ENCODE results near the gene CCDC91.
"Not testable (repeated sequence)": the region's sequence is repeated elsewhere in the genome, so short reads cannot be mapped to it uniquely, and the experiment has no call there.

CCDC91 gene

DNA sequence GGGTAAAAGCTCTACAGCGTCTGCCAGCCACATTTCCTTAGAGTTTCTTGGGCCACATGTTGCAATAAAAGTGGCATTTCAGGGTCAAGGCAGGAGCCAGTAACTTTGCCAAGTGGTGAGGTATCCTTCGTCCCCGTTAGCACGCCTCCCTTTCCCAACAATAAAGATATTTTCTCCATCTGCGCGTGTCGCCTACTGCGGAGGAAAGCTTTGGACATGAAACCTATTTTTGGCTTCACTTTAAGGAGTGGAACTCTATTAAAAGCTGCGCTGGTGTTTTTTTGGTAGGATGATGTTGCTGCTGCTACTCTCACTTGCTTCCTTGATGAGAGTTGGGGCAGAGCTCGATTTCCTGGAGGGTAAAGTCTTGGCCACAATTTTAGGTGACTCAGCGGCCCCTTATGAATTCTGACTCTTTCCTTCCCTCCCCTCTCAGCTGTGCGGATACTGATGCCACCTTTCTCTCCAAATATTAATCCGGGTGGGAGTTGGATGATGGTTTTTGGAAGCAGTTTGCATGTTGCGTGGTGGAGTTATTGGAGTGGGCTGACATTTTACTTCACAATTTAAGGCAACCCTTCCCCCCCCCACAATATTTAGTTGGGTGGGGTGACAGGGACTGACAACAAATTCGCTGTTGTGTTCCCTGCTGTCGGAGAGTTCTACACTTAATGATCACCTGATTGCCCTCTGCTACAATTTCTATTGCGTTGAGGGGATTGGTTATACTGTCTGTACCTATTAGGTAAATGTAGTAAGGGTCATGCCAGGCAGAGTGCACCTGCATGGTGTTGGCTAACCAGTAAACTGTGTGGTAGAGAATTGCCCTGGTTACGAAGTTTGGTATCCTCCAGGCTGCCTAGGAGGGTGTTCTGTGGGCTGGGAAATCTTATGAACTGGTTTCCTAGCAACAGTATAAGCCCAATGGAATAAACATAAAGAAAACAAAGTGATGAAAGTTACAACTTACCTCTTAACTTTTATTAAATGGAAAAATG, 1.1 kb downstream of the CCDC91 start:
- TF ChIP-seq, protein P1, sequence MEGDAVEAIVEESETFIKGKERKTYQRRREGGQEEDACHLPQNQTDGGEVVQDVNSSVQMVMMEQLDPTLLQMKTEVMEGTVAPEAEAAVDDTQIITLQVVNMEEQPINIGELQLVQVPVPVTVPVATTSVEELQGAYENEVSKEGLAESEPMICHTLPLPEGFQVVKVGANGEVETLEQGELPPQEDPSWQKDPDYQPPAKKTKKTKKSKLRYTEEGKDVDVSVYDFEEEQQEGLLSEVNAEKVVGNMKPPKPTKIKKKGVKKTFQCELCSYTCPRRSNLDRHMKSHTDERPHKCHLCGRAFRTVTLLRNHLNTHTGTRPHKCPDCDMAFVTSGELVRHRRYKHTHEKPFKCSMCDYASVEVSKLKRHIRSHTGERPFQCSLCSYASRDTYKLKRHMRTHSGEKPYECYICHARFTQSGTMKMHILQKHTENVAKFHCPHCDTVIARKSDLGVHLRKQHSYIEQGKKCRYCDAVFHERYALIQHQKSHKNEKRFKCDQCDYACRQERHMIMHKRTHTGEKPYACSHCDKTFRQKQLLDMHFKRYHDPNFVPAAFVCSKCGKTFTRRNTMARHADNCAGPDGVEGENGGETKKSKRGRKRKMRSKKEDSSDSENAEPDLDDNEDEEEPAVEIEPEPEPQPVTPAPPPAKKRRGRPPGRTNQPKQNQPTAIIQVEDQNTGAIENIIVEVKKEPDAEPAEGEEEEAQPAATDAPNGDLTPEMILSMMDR (IDR thresholded peaks at IDR 0.05; ENCODE audit: low read length, missing control alignments) = no peak
- DNase-seq (ENCODE audit: low read depth) = peak; percentile 39
- H3K4me3 ChIP-seq (replicated peaks; ENCODE audit: low read depth, low read length) = peak overlapping the region; percentile 70

DNA sequence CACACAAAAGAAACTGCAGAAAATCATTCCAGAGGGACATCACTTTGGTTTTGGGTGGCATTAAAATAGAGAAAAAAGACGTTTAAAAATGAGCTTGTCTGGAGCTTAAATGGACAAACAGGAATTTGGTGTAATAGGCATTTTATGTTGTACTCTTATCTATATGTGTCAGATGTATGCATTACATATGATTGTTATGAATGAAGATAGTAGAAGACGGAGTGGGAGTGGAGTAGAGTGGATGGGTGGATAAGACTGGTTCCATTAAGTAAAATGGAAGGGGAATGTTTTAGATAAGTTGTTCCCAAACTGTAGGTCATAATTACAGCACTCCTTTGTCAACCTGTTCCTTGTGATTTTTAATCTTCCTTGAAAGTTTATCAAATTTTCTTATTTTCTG, 1.9 kb downstream of the CCDC91 start:
- TF ChIP-seq, protein P1 (IDR thresholded peaks at IDR 0.05; ENCODE audit: low read length, missing control alignments) = no peak
- DNase-seq (ENCODE audit: low read depth) = no peak
- H3K4me3 ChIP-seq (replicated peaks; ENCODE audit: low read depth, low read length) = no peak overlapping the region

DNA sequence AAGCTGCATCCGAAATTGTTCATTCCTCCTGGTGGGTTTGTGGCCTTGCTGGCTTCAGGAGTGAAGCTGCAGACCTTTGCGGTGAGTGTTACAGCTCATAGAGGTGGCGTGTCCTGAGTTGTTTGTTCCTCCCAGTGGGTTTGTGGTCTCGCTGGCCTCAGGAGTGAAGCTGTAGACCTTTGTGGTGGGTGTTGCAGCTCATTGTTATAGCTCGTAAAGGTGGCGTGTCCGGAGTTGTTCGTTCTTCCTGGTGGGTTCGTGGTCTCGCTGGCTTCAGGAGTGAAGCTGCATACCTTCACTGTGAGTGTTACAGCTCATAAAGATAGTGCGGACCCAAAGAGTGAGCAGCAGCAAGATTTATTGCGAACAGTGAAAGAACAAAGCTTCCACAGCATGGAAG, 4.4 kb downstream of the CCDC91 start:
- not testable (repeated sequence) for H3K4me3 ChIP-seq (replicated peaks; ENCODE audit: low read depth, low read length); DNase-seq (ENCODE audit: low read depth)

DNA sequence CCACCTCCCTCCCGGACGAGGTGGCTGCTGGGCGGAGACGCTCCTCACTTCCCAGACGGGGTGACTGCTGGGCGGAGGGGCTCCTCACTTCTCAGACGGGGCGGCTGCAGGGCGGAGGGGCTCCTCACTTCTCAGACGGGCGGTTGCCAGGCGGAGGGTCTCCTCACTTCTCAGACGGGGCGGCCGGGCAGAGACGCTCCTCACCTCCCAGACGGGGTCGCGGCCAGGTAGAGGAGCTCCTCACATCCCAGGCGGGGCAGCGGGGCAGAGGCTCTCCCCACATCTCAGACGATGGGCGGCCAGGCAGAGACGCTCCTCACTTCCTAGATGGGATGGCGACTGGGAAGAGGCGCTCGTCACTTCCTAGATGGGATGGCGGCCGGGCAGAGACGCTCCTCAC, 10.9 kb downstream of the CCDC91 start:
- DNase-seq (ENCODE audit: low read depth) = not testable (repeated sequence)

DNA sequence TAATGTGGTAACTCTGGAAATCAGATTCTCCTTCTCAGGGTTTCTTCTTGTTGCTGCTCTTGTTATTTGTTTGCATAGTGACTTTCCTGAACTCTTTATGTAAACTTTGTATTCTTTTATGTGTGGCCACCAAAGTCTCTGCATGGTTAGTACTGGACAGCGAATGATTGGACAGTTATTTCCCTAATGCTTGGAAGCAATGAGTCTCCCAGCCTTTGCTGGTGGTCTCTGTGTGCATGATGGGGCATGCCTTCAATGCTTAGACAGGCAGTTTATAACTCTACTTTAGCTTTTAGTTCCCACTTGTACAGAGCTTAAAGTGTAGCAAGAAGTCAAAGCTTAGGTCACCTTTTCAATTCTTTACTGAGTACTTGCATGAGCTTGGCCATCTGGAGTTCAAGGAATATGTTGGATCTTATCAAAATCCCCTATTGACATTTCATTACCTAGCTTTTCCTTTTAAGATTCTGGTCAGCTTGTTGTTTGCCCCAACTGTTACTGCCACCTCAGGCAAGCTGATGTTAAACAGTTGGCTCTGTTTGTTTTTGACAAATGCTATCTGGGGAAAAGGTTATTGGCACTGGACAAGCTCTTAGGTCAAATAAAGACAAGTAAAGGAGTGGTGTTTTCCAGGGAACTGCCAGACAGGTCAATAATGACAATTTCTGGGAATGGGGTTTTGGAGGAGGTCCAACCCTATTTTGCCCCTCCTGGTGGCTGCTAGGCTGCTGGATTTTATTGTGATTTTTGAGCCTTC, 12.3 kb downstream of the CCDC91 start:
- TF ChIP-seq, protein P1 (IDR thresholded peaks at IDR 0.05; ENCODE audit: low read length, missing control alignments) = no peak
- no peak overlapping the region for H3K4me3 ChIP-seq (replicated peaks; ENCODE audit: low read depth, low read length)
- no peak for DNase-seq (ENCODE audit: low read depth)

More for the DNA sequence above, 10.9 kb downstream of the CCDC91 start:
- not testable (repeated sequence) for H3K4me3 ChIP-seq (replicated peaks; ENCODE audit: low read depth, low read length)

DNA sequence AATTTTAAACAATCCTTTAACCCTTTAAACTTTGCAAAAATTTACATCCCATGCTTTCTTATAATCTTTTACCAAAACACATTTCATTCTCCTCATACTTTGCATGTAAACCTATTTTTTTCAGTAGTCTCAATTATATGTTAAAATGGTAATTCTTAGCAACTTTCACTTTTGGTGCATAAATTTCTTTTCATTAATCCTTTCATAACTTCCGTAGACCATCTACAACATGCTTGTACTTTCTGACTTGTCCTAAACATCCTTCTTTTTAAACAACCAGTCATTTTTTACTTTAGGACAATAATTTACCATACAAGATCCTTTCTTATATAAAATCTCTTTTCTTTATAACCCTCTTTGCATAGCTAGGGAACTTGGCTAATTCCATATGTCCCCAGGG, 19.5 kb downstream of the CCDC91 start:
- no peak overlapping the region for H3K4me3 ChIP-seq (replicated peaks; ENCODE audit: low read depth, low read length)
- DNase-seq (ENCODE audit: low read depth) = no peak
- TF ChIP-seq, protein P1 (IDR thresholded peaks at IDR 0.05; ENCODE audit: low read length, missing control alignments) = no peak

DNA sequence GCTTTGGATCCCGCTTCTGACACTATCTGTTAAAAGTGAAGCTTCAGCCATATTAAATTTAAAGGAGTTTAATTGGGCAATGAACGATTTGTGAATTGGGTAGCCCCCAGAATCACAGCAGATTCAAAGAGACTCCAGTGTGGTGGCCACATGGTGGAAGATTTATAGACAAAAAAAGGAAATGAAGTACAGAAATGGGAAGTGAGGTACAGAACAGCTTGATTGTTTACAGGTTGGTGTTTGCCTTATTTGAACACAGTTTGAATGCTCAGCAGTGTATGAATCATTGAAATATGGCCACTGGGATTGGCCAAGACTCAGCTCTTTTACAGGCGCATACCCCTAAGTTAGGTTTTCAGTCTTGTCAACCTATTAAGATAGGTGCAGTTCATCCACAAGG, 21.9 kb downstream of the CCDC91 start:
- H3K4me3 ChIP-seq (replicated peaks; ENCODE audit: low read depth, low read length) = no peak overlapping the region
- TF ChIP-seq, protein P1 (IDR thresholded peaks at IDR 0.05; ENCODE audit: low read length, missing control alignments) = no peak
- DNase-seq (ENCODE audit: low read depth) = no peak
